Activated naive CD4-positive, alpha-beta T cell treated with anti-CD3 and anti-CD28 coated beads, Interleukin-2, amount 10 ng/mL, durations not matched to agents 7 days and 5 days (primary cell): ENCODE data around the gene ORC2.
"Not testable (repeated sequence)": the region's sequence is repeated elsewhere in the genome, so short reads cannot be mapped to it uniquely, and the experiment has no call there.

Experiments used
- CTCF ChIA-PET: fragments of 350-600 bp; sonication (Branson Sonifier 250); formaldehyde crosslinking; loops from one replicate; lab custom pipeline; 2021; ENCODE audit warnings: antibody characterized with exemption; lab: Charles Lee
- DNase-seq: peaks from one replicate; pipeline ENCODE4 v3.0.0-alpha.2; 2020
- H3K27ac Mint-ChIP-seq: one replicate; pipeline ENCODE4 v1.8.0; 2021; ENCODE audit warnings: mild to moderate bottlenecking, moderate library complexity, mixed read lengths
- H3K27me3 Mint-ChIP-seq: one replicate; pipeline ENCODE4 v1.8.0; 2021; ENCODE audit warnings: mild to moderate bottlenecking, mixed read lengths
- H3K36me3 Mint-ChIP-seq: one replicate; pipeline ENCODE4 v1.8.0; 2021; ENCODE audit warnings: mixed read lengths
- H3K4me1 Mint-ChIP-seq: one replicate; pipeline ENCODE4 v1.8.0; 2021; ENCODE audit warnings: mixed read lengths
- H3K4me3 Mint-ChIP-seq: one replicate; pipeline ENCODE4 v1.8.0; 2021; ENCODE audit warnings: mild to moderate bottlenecking, moderate library complexity, mixed read lengths
- H3K9me3 Mint-ChIP-seq: one replicate; pipeline ENCODE4 v1.8.0; 2021; ENCODE audit warnings: mixed read lengths

The ORC2 gene

DNA sequence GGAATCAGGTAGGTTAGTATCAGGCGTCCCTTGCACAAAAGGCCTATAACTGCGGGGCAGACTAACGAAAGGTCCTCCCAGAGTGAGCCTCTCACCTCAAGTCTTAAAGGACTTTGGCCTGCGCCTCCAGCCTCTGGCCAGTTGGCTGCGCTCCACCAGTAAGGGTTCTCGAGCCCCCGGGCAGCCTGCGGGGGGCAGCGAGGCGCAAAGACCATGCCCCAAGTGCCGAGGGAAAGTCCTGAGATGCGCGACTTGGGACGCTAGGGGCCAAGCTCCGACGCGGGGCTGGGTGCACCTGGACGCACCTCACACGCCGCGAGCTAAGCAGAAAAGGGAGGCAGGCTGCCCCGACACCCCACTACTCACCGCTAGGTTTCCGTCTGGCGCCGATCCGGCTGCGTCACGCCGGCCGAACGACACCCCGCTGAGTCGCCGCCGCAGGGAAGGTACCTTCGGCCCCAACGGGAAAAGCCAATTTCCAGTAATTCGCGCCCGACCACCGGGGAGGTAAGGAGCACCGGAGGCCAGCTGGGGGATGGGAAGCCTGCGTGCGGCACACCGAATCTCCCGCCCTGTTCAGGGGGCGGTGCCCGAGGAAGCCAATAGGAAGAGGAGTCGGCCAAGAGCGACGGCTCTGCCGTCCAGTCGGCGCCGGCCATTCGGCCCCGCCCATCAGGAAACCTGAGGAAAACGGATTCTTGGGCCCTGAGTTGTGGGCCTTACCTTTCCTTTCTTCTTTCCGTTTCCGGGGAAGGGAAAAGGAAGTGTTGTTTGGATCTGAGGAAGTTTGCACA lies at the start of gene ORC2:
Gene ORC2 (minus strand): TSS at position 537 of the 794 bp plus-strand sequence. CDS start 5,537 bp downstream, outside the sequence.
- Mint-ChIP-seq H3K27ac (peak within 1 kb of the TSS; percentile 92), H3K9me3 (no peaks in the 10 kb centered on the region), H3K4me1 (peaks cover 65% of the 10 kb centered on the region), H3K27me3 (no peaks in the 10 kb centered on the region), H3K4me3 (peak within 1 kb of the TSS; percentile 91), H3K36me3 (peaks cover 25% of the 10 kb centered on the region)
- CTCF ChIA-PET, result interaction anchor here (0.6 to 3.3 kb wide), 15 partner anchors 14 to 416 kb away, joined by 3 to 28 read pairs (median 3); partner anchors contain the start of genes CASP10 and NIF3L1
- DNase-seq, result peak; percentile 94

GRCh38 chr2:201008296-201008829 lies 44.9 kb upstream of the ORC2 start:
- Mint-ChIP-seq H3K36me3 (peaks cover 25% of the 10 kb centered on the region), H3K4me3 (no peak overlapping the region), H3K27me3 (no peaks in the 10 kb centered on the region), H3K27ac (no peak overlapping the region), H3K9me3 (no peaks in the 10 kb centered on the region), H3K4me1 (no peaks in the 10 kb centered on the region)
- DNase-seq, result no peak
- CTCF ChIA-PET, result no interaction called here

- Mint-ChIP-seq H3K9me3 (no peaks in the 10 kb centered on the region), H3K27me3 (no peaks in the 10 kb centered on the region), H3K4me1 (no peaks in the 10 kb centered on the region), H3K36me3 (peaks cover 25% of the 10 kb centered on the region), H3K27ac (no peak overlapping the region), H3K4me3 (no peak overlapping the region)
- CTCF ChIA-PET, result no interaction called here
- DNase-seq, result no peak
These were observed 44.1 kb upstream of the ORC2 start for GRCh38 chr2:201007584-201007998.

GRCh38 chr2:201006704-201007103 lies 43.2 kb upstream of the ORC2 start:
- Mint-ChIP-seq H3K27me3 (no peaks in the 10 kb centered on the region), H3K36me3 (peaks cover 27% of the 10 kb centered on the region), H3K4me1 (no peaks in the 10 kb centered on the region), H3K9me3 (no peaks in the 10 kb centered on the region), H3K4me3 (no peak overlapping the region), H3K27ac (no peak overlapping the region)
- CTCF ChIA-PET, result interaction anchor here (0.7 to 1.3 kb wide), 2 partner anchors 25 to 105 kb away, joined by 3 to 4 read pairs; no protein-coding TSS in a partner anchor
- no peak for DNase-seq

GRCh38 chr2:201004370-201004769 lies 40.9 kb upstream of the ORC2 start:
- CTCF ChIA-PET, result interaction anchor here (0.6 to 1.2 kb wide), 2 partner anchors 99 to 150 kb away, joined by 3 read pairs; no protein-coding TSS in a partner anchor

GRCh38 chr2:200993097-200993496 lies 29.6 kb upstream of the ORC2 start:
- Mint-ChIP-seq H3K36me3 (peaks cover 33% of the 10 kb centered on the region), H3K4me1 (no peaks in the 10 kb centered on the region), H3K9me3 (no peaks in the 10 kb centered on the region), H3K27ac (no peak overlapping the region), H3K27me3 (no peaks in the 10 kb centered on the region), H3K4me3 (no peak overlapping the region)
- CTCF ChIA-PET, result no interaction called here
- DNase-seq, result no peak

More at GRCh38 chr2:201004370-201004769, 40.9 kb upstream of the ORC2 start:
- DNase-seq, result no peak
- Mint-ChIP-seq H3K27ac (peak overlapping the region; percentile 33), H3K27me3 (no peaks in the 10 kb centered on the region), H3K9me3 (no peaks in the 10 kb centered on the region), H3K4me1 (no peaks in the 10 kb centered on the region), H3K36me3 (peaks cover 27% of the 10 kb centered on the region), H3K4me3 (no peak overlapping the region)

DNA sequence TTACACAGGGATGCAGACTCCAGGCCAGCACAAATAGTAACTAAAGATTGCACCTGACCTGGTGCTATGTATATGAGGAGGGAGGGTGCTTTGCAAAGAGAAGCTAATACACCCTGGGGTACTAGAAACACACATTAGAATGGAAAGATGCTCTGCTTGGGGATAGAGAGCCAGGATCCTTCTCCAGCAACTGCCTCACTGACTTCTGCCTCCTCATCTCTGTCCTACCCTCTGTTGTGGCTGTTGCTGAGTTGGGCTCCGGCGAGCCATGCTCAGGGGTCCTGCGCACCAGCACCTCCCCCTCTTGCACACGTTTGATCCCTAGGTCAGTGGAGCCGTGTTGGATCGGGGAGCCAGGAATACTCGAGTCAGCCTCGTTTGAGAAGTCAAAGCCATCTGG lies 23.7 kb upstream of the ORC2 start:
- Mint-ChIP-seq H3K27me3 (no peaks in the 10 kb centered on the region), H3K36me3 (peaks cover 28% of the 10 kb centered on the region), H3K9me3 (no peaks in the 10 kb centered on the region), H3K27ac (peak overlapping the region; percentile 62), H3K4me3 (no peak overlapping the region), H3K4me1 (no peaks in the 10 kb centered on the region)
- CTCF ChIA-PET, result interaction anchor here (1.0 kb wide), 1 partner anchor 81 kb away, joined by 4 read pairs; no protein-coding TSS in a partner anchor
- no peak for DNase-seq

DNA sequence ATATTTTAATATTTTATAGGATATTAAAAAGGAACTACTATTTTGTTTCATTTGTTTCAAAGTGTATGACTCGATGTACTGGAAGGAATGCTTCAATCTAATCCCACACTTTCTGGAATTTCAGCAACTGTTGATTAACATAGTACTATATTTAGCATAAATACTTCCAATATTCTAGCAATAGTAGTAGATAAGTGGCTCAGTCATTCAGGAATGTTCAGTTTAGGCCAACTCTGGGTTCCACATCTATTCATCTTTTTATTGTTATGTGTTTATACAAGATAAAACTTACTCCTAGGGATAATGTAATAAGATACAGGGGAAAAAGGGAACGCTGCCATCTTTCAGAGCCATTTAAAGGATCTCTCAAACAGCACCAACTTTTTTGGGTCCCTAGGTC lies 22.3 kb upstream of the ORC2 start:
- Mint-ChIP-seq H3K27me3 (no peaks in the 10 kb centered on the region), H3K9me3 (no peaks in the 10 kb centered on the region), H3K36me3 (peaks cover 28% of the 10 kb centered on the region), H3K4me1 (no peaks in the 10 kb centered on the region), H3K27ac (no peak overlapping the region), H3K4me3 (no peak overlapping the region)
- DNase-seq, result no peak
- CTCF ChIA-PET, result no interaction called here

GRCh38 chr2:200976710-200977109 lies 13.2 kb upstream of the ORC2 start:
- Mint-ChIP-seq H3K9me3 (no peaks in the 10 kb centered on the region), H3K4me3 (no peak overlapping the region), H3K27ac (no peak overlapping the region), H3K36me3 (peaks cover 19% of the 10 kb centered on the region), H3K27me3 (no peaks in the 10 kb centered on the region), H3K4me1 (no peaks in the 10 kb centered on the region)
- DNase-seq, result no peak
- CTCF ChIA-PET, result interaction anchor here (1.0 to 1.8 kb wide), 2 partner anchors 14 to 48 kb away, joined by 3 to 5 read pairs; partner anchors contain the start of gene ORC2

GRCh38 chr2:200975672-200976071 lies 12.2 kb upstream of the ORC2 start:
- H3K36me3 Mint-ChIP-seq, result peaks cover 12% of the 10 kb centered on the region
- H3K9me3 Mint-ChIP-seq, result no peaks in the 10 kb centered on the region
- CTCF ChIA-PET, result no interaction called here
- no peak for DNase-seq
- H3K4me3 Mint-ChIP-seq, result no peak overlapping the region
- no peaks in the 10 kb centered on the region for H3K4me1 Mint-ChIP-seq
- H3K27ac Mint-ChIP-seq, result no peak overlapping the region
- no peaks in the 10 kb centered on the region for H3K27me3 Mint-ChIP-seq

- H3K27me3 Mint-ChIP-seq, CTCF ChIA-PET: not testable (repeated sequence)
- H3K36me3 Mint-ChIP-seq, result peaks cover 18% of the 10 kb centered on the region
These were observed 6.6 kb upstream of the ORC2 start for GRCh38 chr2:200970057-200970456.

DNA sequence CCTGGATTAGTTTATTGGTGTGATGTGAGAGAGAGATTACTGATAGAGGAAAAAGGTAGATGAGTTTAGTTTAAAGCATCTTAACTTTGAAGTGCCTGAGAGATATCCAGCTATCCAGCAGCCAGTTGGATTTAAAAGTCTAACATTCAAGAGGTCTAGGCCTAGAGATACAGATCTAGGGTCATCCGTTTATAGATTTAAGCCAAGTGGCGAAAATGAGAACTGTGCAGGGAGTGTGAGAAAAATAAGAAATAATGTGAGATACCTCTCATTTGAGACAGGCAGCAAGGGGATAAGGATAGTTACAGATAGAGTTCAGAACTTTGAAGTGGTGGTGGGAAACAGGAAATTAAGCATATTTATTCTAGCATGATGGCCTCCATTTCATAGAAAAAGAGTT lies 5.3 kb upstream of the ORC2 start:
- CTCF ChIA-PET, result interaction anchor here (2.2 kb wide), 1 partner anchor 13 kb away, joined by 5 read pairs; no protein-coding TSS in a partner anchor
- DNase-seq, result no peak
- Mint-ChIP-seq H3K4me3 (no peak overlapping the region), H3K4me1 (peaks cover 38% of the 10 kb centered on the region), H3K36me3 (peaks cover 21% of the 10 kb centered on the region), H3K27me3 (no peaks in the 10 kb centered on the region), H3K27ac (peak overlapping the region; percentile 4), H3K9me3 (no peaks in the 10 kb centered on the region)

More at GRCh38 chr2:200970057-200970456, 6.6 kb upstream of the ORC2 start:
- not testable (repeated sequence) for H3K27ac Mint-ChIP-seq, H3K4me3 Mint-ChIP-seq, H3K9me3 Mint-ChIP-seq, DNase-seq
- H3K4me1 Mint-ChIP-seq, result peaks cover 26% of the 10 kb centered on the region

DNA sequence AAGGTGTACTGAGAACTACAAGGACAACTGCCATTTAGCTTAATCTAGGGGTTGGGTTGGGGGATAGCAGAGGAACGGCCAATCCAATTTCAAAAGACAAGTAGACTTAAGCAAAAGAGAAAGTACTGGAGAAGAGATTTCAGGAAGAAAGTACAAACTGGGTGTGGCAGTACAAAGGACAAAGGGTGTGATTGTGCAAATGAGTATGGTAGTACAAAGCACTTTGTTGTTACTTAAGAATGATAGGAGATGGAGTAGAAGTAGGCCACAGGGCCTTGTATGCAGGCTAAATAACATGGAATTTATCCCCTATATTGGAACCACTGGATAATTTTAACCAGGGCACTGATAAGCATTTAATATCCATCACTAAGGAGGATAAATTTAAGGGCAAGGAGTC lies 4.7 kb upstream of the ORC2 start:
- no peak overlapping the region for H3K4me3 Mint-ChIP-seq

GRCh38 chr2:200966770-200967169 lies 3.3 kb upstream of the ORC2 start:
- no peaks in the 10 kb centered on the region for H3K9me3 Mint-ChIP-seq
- H3K27me3 Mint-ChIP-seq, result no peaks in the 10 kb centered on the region
- DNase-seq, result no peak
- H3K36me3 Mint-ChIP-seq, result peaks cover 26% of the 10 kb centered on the region
- H3K4me3 Mint-ChIP-seq, result no peak overlapping the region
- CTCF ChIA-PET, result interaction anchor here (0.9 to 3.3 kb wide), 4 partner anchors 15 to 265 kb away, joined by 3 to 14 read pairs (median 6); no protein-coding TSS in a partner anchor
- no peak overlapping the region for H3K27ac Mint-ChIP-seq
- peaks cover 53% of the 10 kb centered on the region for H3K4me1 Mint-ChIP-seq

More for the DNA sequence above, 4.7 kb upstream of the ORC2 start:
- no peaks in the 10 kb centered on the region for H3K9me3 Mint-ChIP-seq
- H3K27me3 Mint-ChIP-seq, result no peaks in the 10 kb centered on the region
- no peak overlapping the region for H3K27ac Mint-ChIP-seq
- no peak for DNase-seq
- H3K36me3 Mint-ChIP-seq, result peaks cover 21% of the 10 kb centered on the region
- peaks cover 40% of the 10 kb centered on the region for H3K4me1 Mint-ChIP-seq
- CTCF ChIA-PET, result interaction anchor here (2.2 kb wide), 1 partner anchor 14 kb away, joined by 5 read pairs; no protein-coding TSS in a partner anchor
